MCF 10A (cell line): ENCODE measurements around the gene PNMA6F. TPM values are rescaled to one million over a fixed set of nuclear protein-coding genes. Genes with fewer than 3 reads are reported as not detected.

Source experiments
- BruUV-seq: library from RNA; stranded (reverse); fragments of 400-500 nt; replicated peaks from 2 replicates; lab custom pipeline; 2021; lab: Mats Ljungman, UMichigan
- CTCF ChIA-PET: fragments of 300-600 bp; sonication (Branson Sonifier 250); formaldehyde crosslinking; extraction: SDS; loops from one replicate; lab custom pipeline; 2021; ENCODE audit warnings: antibody characterized with exemption, inconsistent platforms; lab: Yijun Ruan, JAX
- POLR2A ChIA-PET: fragments of 300-600, 350-650 bp; sonication (Branson Sonifier 250); formaldehyde crosslinking; extraction: SDS; loops from one replicate; lab custom pipeline; 2020; ENCODE audit warnings: antibody characterized with exemption, inconsistent platforms; lab: Yijun Ruan, JAX
- DNase-seq: peaks from one replicate; pipeline ENCODE4 v3.0.0-alpha.2; 2018; ENCODE audit not compliant: unreplicated experiment
- H3K27ac Mint-ChIP-seq: one replicate; pipeline ENCODE4 v1.8.0; 2022; ENCODE audit warnings: mild to moderate bottlenecking, low read depth, mixed read lengths; ENCODE audit not compliant: unreplicated experiment
- H3K27me3 Mint-ChIP-seq: one replicate; pipeline ENCODE4 v1.8.0; 2022; ENCODE audit warnings: mixed read lengths; ENCODE audit not compliant: insufficient read depth, unreplicated experiment
- H3K36me3 Mint-ChIP-seq: one replicate; pipeline ENCODE4 v1.8.0; 2022; ENCODE audit warnings: mild to moderate bottlenecking, moderate library complexity, mixed read lengths; ENCODE audit not compliant: insufficient read depth, unreplicated experiment
- H3K4me1 Mint-ChIP-seq: one replicate; pipeline ENCODE4 v1.8.0; 2022; ENCODE audit warnings: mixed read lengths; ENCODE audit not compliant: insufficient read depth, unreplicated experiment
- H3K4me3 Mint-ChIP-seq: one replicate; pipeline ENCODE4 v1.8.0; 2022; ENCODE audit warnings: mild to moderate bottlenecking, moderate library complexity, mixed read lengths; ENCODE audit not compliant: unreplicated experiment
- H3K9me3 Mint-ChIP-seq: one replicate; pipeline ENCODE4 v1.8.0; 2022; ENCODE audit warnings: mixed read lengths; ENCODE audit not compliant: unreplicated experiment
- CTCF ChIP-seq: fragments of 200-600 bp; IDR thresholded peaks from one replicate; pipeline ENCODE4 v1.8.0; 2022; ENCODE audit warnings: antibody characterized with exemption, mild to moderate bottlenecking; ENCODE audit not compliant: unreplicated experiment
- intact Hi-C: fragments of 100-400 bp; cut with micrococcal nuclease; formaldehyde crosslinking; loops from 2 replicates; pipeline ENCODE4 v1.14.1; 2022
- total RNA-seq: library from RNA; stranded (reverse); gene quantifications from 2 replicates; pipeline ENCODE4 v1.2.3, GENCODE V29; 2022

Gene PNMA6F
- total RNA-seq, 1 experiment from 2014 or later = not detected

- intact Hi-C loops = no loop called here
- Mint-ChIP-seq H3K4me3 (no peak overlapping the region), H3K4me1 (no peaks in the 10 kb centered on the region), H3K27me3 (peaks cover 29% of the 10 kb centered on the region), H3K36me3 (no peaks in the 10 kb centered on the region), H3K27ac (no peak overlapping the region), H3K9me3 (peaks cover under 1% of the 10 kb centered on the region)
- ChIA-PET CTCF (no interaction called here), POLR2A (no interaction called here)
- no TSS peak for BruUV-seq
- DNase-seq = no peak
- TF ChIP-seq CTCF = no peak
These were observed 14.9 kb downstream of the PNMA6F start for GRCh38 chrX:153306527-153307115.

GRCh38 chrX:153305972-153306371 lies 15.6 kb downstream of the PNMA6F start:
- TF ChIP-seq CTCF = no peak
- no peak overlapping the region for H3K27ac Mint-ChIP-seq

DNA sequence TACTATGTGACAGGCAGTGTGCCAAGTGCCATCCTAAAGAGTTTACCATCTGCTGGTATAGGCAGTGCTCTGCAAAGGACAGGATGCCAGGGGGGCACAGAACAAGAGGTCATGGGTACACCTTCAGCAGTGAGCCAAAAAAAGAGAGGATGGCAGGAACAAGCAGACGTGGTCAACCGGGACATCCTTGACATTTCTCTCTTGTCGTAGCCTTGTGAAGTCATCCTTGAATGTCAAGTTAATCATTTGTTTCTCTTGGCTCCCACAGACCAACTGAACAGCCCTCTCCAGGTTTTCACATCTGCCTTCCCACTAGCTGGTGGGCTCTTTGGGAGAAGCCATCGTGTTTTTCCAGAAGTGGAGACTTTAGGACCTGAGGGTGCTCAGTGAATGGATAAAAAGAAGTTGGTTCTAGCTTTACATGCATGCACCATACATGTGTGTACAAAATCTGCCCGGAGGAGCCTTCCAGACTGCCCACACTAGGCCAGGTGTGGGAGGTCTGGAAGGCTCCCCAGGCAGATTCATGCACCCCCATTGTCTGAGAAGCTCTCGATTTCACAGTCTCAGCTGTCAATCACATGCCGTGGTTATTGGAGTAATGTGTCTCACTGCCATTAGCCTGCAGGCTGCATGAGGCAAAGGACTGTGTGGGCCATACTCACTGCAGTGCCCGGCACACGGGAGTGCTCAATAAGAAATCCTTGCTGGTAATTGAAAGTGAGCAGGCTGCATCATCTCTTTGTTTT lies 16.4 kb downstream of the PNMA6F start:
- no TSS peak for BruUV-seq
- TF ChIP-seq CTCF = no peak
- intact Hi-C loops = no loop called here
- Mint-ChIP-seq H3K4me3 (no peak overlapping the region), H3K27ac (no peak overlapping the region), H3K27me3 (peaks cover 42% of the 10 kb centered on the region), H3K36me3 (no peaks in the 10 kb centered on the region), H3K4me1 (no peaks in the 10 kb centered on the region), H3K9me3 (peaks cover 7% of the 10 kb centered on the region)
- ChIA-PET CTCF (no interaction called here), POLR2A (no interaction called here)
- no peak for DNase-seq

More at GRCh38 chrX:153305972-153306371, 15.6 kb downstream of the PNMA6F start:
- H3K36me3 Mint-ChIP-seq = no peaks in the 10 kb centered on the region
- no peak for DNase-seq
- no peak overlapping the region for H3K4me3 Mint-ChIP-seq
- ChIA-PET CTCF (no interaction called here), POLR2A (no interaction called here)
- BruUV-seq = no TSS peak
- no peaks in the 10 kb centered on the region for H3K4me1 Mint-ChIP-seq
- H3K9me3 Mint-ChIP-seq = peaks cover 7% of the 10 kb centered on the region
- intact Hi-C loops = no loop called here
- peaks cover 35% of the 10 kb centered on the region for H3K27me3 Mint-ChIP-seq
